Natural killer cell (primary cell): Measurements from ENCODE around the gene ATP5PB. TPM values are rescaled to one million over a fixed set of nuclear protein-coding genes. Genes with fewer than 3 reads are reported as not detected.

ENCODE experiments used
- ATAC-seq, 3 donors: fragments of 150-1000 bp in 2 of 3; fragments of 200-7000 bp in 1 of 3; cut with Tn5 transposase; 1 replicate in 1 of 3; 2 replicates in 2 of 3; pipeline ENCODE4 v1.10.0; 2021; ENCODE audit warnings: mild to moderate bottlenecking in 2 of 3, moderate library complexity in 2 of 3
- DNase-seq, 2 donors: peaks; one replicate each; pipeline versions ENCODE4 v3.0.0 to v3.0.0-alpha.2; 2013 to 2021; ENCODE audit warnings: mixed read lengths in 1 of 2
- H3K27ac ChIP-seq: one replicate; pipeline ENCODE4 v1.5.1; 2013; ENCODE audit warnings: mild to moderate bottlenecking, low read length
- H3K27me3 ChIP-seq: one replicate; pipeline ENCODE4 v1.6.1; 2013; ENCODE audit warnings: low read length; ENCODE audit not compliant: control insufficient read depth, insufficient read depth
- H3K36me3 ChIP-seq: one replicate; pipeline ENCODE4 v1.6.1; 2013; ENCODE audit warnings: low read length; ENCODE audit not compliant: control insufficient read depth, insufficient read depth
- H3K4me1 ChIP-seq: one replicate; pipeline ENCODE4 v1.6.1; 2013; ENCODE audit warnings: low read length; ENCODE audit not compliant: control insufficient read depth, insufficient read depth
- H3K4me3 ChIP-seq: one replicate; pipeline ENCODE4 v1.5.1; 2013; ENCODE audit warnings: low read length
- H3K9me3 ChIP-seq: one replicate; pipeline ENCODE4 v1.6.1; 2013; ENCODE audit warnings: low read length; ENCODE audit not compliant: control insufficient read depth, insufficient read depth
- H3K27ac Mint-ChIP-seq, 2 donors: one replicate each; pipeline ENCODE4 v1.8.0; 2022; ENCODE audit warnings: mild to moderate bottlenecking in 2 of 2, mixed read lengths in 2 of 2, moderate library complexity in 1 of 2
- H3K27me3 Mint-ChIP-seq, 2 donors: one replicate each; pipeline ENCODE4 v1.8.0; 2022; ENCODE audit warnings: low read depth in 2 of 2, mixed read lengths in 2 of 2
- H3K36me3 Mint-ChIP-seq: one replicate; pipeline ENCODE4 v1.8.0; 2022; ENCODE audit warnings: mixed read lengths
- H3K4me1 Mint-ChIP-seq, 2 donors: one replicate each; pipeline ENCODE4 v1.8.0; 2022; ENCODE audit warnings: mixed read lengths in 2 of 2
- H3K4me3 Mint-ChIP-seq: one replicate; pipeline ENCODE4 v1.8.0; 2022; ENCODE audit warnings: mild to moderate bottlenecking, moderate library complexity, mixed read lengths
- H3K9me3 Mint-ChIP-seq, 2 donors: one replicate each; pipeline ENCODE4 v1.8.0; 2022; ENCODE audit warnings: mixed read lengths in 2 of 2
- WGBS: methylation state at CpG from one replicate; pipeline ENCODE4 v1.1.7; 2013; ENCODE audit warnings: missing lambda C conversion rate; ENCODE audit not compliant: insufficient coverage; 5-methylcytosine and 5-hydroxymethylcytosine counted together
- intact Hi-C: fragments of 100-400 bp; cut with micrococcal nuclease; formaldehyde crosslinking; loops from one replicate; pipeline ENCODE4 v1.14.2; 2022
- total RNA-seq, 4 donors: library from RNA; stranded (reverse); fragments of 120-200 nt in 1 of 4; gene quantifications; one replicate each; pipeline versions ENCODE4 v1.2.3 to v1.2.4, GENCODE V29; 2013 to 2022
- TF ChIP-seq, protein P1 (sequence below): fragments of 200-600 bp; IDR thresholded peaks from one replicate; pipeline ENCODE4 v1.8.0; 2022; ENCODE audit warnings: antibody characterized with exemption

Gene ATP5PB
- total RNA-seq, 3 donors from 2014 or later (not counting 1 experiment from before 2014, with no cell fraction given): 105 to 115 (median 105) TPM

- DNase-seq (no peak), ATAC-seq (no peak)
- WGBS: 77% methylated on average over 6 of the region's 6 CpGs
- Mint-ChIP-seq H3K27ac (no peak overlapping the region), H3K27me3 (no peaks in the 10 kb centered on the region), H3K36me3 (no peaks in the 10 kb centered on the region), H3K4me3 (no peak overlapping the region), H3K4me1 (peaks cover 23 to 38% of the 10 kb centered on the region in 2 donors), H3K9me3 (no peaks in the 10 kb centered on the region)
- Histone ChIP-seq H3K9me3 (no peaks in the 10 kb centered on the region), H3K4me1 (peaks cover 58% of the 10 kb centered on the region), H3K4me3 (no peak overlapping the region), H3K27ac (no peak overlapping the region), H3K27me3 (no peaks in the 10 kb centered on the region), H3K36me3 (no peaks in the 10 kb centered on the region)
- intact Hi-C loops: no loop called here
- TF ChIP-seq, protein P1, sequence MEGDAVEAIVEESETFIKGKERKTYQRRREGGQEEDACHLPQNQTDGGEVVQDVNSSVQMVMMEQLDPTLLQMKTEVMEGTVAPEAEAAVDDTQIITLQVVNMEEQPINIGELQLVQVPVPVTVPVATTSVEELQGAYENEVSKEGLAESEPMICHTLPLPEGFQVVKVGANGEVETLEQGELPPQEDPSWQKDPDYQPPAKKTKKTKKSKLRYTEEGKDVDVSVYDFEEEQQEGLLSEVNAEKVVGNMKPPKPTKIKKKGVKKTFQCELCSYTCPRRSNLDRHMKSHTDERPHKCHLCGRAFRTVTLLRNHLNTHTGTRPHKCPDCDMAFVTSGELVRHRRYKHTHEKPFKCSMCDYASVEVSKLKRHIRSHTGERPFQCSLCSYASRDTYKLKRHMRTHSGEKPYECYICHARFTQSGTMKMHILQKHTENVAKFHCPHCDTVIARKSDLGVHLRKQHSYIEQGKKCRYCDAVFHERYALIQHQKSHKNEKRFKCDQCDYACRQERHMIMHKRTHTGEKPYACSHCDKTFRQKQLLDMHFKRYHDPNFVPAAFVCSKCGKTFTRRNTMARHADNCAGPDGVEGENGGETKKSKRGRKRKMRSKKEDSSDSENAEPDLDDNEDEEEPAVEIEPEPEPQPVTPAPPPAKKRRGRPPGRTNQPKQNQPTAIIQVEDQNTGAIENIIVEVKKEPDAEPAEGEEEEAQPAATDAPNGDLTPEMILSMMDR: no peak
Measured at GRCh38 chr1:111504097-111504496, 54.8 kb downstream of the ATP5PB start.

DNA sequence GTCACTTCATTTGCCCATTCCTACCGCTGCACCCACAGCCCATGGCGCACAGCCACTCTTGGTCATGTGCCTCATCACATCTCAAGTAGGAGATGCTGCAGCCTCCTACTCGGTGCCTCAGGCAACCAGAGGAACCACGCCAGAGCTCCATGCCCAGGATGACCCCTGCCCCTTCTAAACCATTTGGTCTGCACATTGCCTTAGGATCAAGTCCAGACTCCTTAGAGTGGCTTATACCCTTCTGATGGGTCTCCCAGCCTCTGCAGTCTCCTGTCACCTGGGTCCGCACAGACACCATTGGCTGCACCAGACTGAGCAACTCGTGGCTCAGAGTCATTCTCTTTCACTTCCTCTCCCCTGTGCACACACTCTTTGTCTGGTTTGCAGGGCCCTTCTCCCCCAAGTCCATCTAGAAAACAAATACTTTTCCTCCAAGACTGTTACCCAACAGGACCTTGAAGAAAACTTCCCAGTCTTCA lies 56.4 kb downstream of the ATP5PB start:
- WGBS: 72% methylated on average over 6 of the region's 6 CpGs
- Mint-ChIP-seq H3K9me3 (no peaks in the 10 kb centered on the region), H3K4me3 (no peak overlapping the region), H3K27ac (peak overlapping the region; percentile 77 to 83), H3K27me3 (no peaks in the 10 kb centered on the region), H3K36me3 (no peaks in the 10 kb centered on the region), H3K4me1 (peaks cover 23 to 44% of the 10 kb centered on the region in 2 donors)
- intact Hi-C loops: loop anchor here (2.0 kb wide), 1 partner anchor 31 kb away; no protein-coding TSS in a partner anchor
- Histone ChIP-seq H3K36me3 (no peaks in the 10 kb centered on the region), H3K27me3 (no peaks in the 10 kb centered on the region), H3K27ac (peak overlapping the region; percentile 54), H3K4me1 (peaks cover 61% of the 10 kb centered on the region), H3K9me3 (no peaks in the 10 kb centered on the region), H3K4me3 (no peak overlapping the region)
- DNase-seq (peak in 1 of 2 donors; percentile 46), ATAC-seq (no peak)
- TF ChIP-seq, protein P1: no peak

DNA sequence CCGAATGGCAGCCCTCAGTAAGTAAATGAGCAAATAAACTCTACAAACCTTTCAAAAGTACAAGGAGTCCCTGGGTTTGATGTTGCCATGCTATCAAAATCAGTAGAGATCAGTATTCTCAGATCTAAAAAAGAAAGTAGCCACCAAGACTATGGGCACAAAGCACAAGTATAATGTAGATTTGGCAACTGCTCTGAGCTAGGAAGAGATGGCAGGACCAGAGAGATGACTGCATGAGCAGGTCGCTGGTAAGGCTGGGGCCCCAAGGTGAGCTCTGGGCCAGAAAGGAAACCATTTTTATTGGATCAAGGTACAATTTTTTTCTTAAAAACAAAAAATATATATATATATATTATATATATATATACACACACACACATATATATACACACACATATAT lies 57.3 kb downstream of the ATP5PB start:
- Mint-ChIP-seq H3K27ac (peak overlapping the region; percentile 77 to 83), H3K4me1 (peaks cover 23 to 44% of the 10 kb centered on the region in 2 donors), H3K9me3 (no peaks in the 10 kb centered on the region), H3K27me3 (no peaks in the 10 kb centered on the region), H3K36me3 (no peaks in the 10 kb centered on the region), H3K4me3 (no peak overlapping the region)
- no peaks in the 10 kb centered on the region for H3K9me3 ChIP-seq
- no peaks in the 10 kb centered on the region for H3K36me3 ChIP-seq
- H3K4me3 ChIP-seq: no peak overlapping the region
- intact Hi-C loops: loop anchor here (2.0 kb wide), 1 partner anchor 32 kb away; no protein-coding TSS in a partner anchor
- H3K27me3 ChIP-seq: no peaks in the 10 kb centered on the region
- DNase-seq: no peak
- TF ChIP-seq, protein P1: no peak
- H3K27ac ChIP-seq: peak overlapping the region; percentile 54
- H3K4me1 ChIP-seq: peaks cover 61% of the 10 kb centered on the region
- WGBS: 48% methylated on average over 2 of the region's 2 CpGs
- ATAC-seq: no peak
